ENCODE results near the gene MORC1. TPM values are rescaled to one million over a fixed set of nuclear protein-coding genes. Genes with fewer than 3 reads are reported as not detected.

The MORC1 gene
- total RNA-seq, 2 donors from 2014 or later: not detected

GRCh38 chr3:108931035-108931434 is 186.9 kb downstream of the MORC1 start:
- H3K27me3 ChIP-seq: no peaks in the 10 kb centered on the region
- no peak for DNase-seq (ENCODE audit: low spot score)
- no peak overlapping the region for H3K27ac ChIP-seq
- H3K4me1 ChIP-seq: no peaks in the 10 kb centered on the region
- H3K9me3 ChIP-seq: peaks cover 0 to 4% of the 10 kb centered on the region in 2 donors
- no peak for TF ChIP-seq CTCF (IDR thresholded peaks at IDR 0.05)
- no peaks in the 10 kb centered on the region for H3K36me3 ChIP-seq
- no peak overlapping the region for H3K4me3 ChIP-seq

- no peak for TF ChIP-seq CTCF (IDR thresholded peaks at IDR 0.05)
- Histone ChIP-seq H3K4me1 (no peaks in the 10 kb centered on the region), H3K36me3 (no peaks in the 10 kb centered on the region), H3K27ac (no peak overlapping the region), H3K9me3 (no peaks in the 10 kb centered on the region), H3K27me3 (no peaks in the 10 kb centered on the region), H3K4me3 (no peak overlapping the region)
- DNase-seq (ENCODE audit: low spot score): no peak
Measured at GRCh38 chr3:108918866-108919265, 199.1 kb downstream of the MORC1 start.

- Histone ChIP-seq H3K36me3 (no peaks in the 10 kb centered on the region), H3K4me3 (no peak overlapping the region), H3K27me3 (no peaks in the 10 kb centered on the region), H3K9me3 (no peaks in the 10 kb centered on the region), H3K27ac (no peak overlapping the region), H3K4me1 (no peaks in the 10 kb centered on the region)
- no peak for DNase-seq (ENCODE audit: low spot score)
- TF ChIP-seq CTCF (IDR thresholded peaks at IDR 0.05): peak; percentile 42 to 78
Measured at GRCh38 chr3:108914774-108915641, 202.9 kb downstream of the MORC1 start.

GRCh38 chr3:108909799-108910198 is 208.1 kb downstream of the MORC1 start:
- TF ChIP-seq CTCF (IDR thresholded peaks at IDR 0.05): no peak
- Histone ChIP-seq H3K36me3 (no peaks in the 10 kb centered on the region), H3K4me1 (no peaks in the 10 kb centered on the region), H3K4me3 (no peak overlapping the region), H3K27ac (no peak overlapping the region), H3K9me3 (no peaks in the 10 kb centered on the region), H3K27me3 (no peaks in the 10 kb centered on the region)
- no peak for DNase-seq (ENCODE audit: low spot score)

Other genes starting within 250 kb of the MORC1 start
- not detected for gene GUCA1C, start 164.3 kb downstream of the MORC1 start, total RNA-seq
- gene C3orf85, start 18.6 kb upstream of the MORC1 start, total RNA-seq: not detected
- gene DPPA2, start 198.4 kb upstream of the MORC1 start, total RNA-seq: not detected
- not detected for gene DPPA4, start 219.4 kb upstream of the MORC1 start, total RNA-seq

Data from right atrium auricular region (tissue), 2 donors.